BLaER1 treated with 17β-estradiol and CSF1 and Interleukin-3, amounts not matched to agents 10 nM and 100 nM (cell line): Measurements from ENCODE around the gene MRPL21.

ENCODE experiments used
- H3K27ac ChIP-seq, 11 experiments: shearing (Covaris generic); formaldehyde crosslinking; 2 replicates each; pipeline ENCODE4 v1.8.1; 2022
- H3K27me3 ChIP-seq, 11 experiments: shearing (Covaris generic); formaldehyde crosslinking; 2 replicates each; pipeline ENCODE4 v1.8.1; 2022
- H3K36me3 ChIP-seq, 11 experiments: shearing (Covaris generic); formaldehyde crosslinking; 2 replicates each; pipeline ENCODE4 v1.8.1; 2022
- H3K4me1 ChIP-seq, 10 experiments: shearing (Covaris generic); formaldehyde crosslinking; 2 replicates each; pipeline ENCODE4 v1.8.1; 2022
- H3K4me2 ChIP-seq, 11 experiments: shearing (Covaris generic); formaldehyde crosslinking; 2 replicates each; pipeline ENCODE4 v1.8.1; 2022
- H3K4me3 ChIP-seq, 10 experiments: shearing (Covaris generic); formaldehyde crosslinking; 2 replicates each; pipeline ENCODE4 v1.8.1; 2022
- H3K9ac ChIP-seq, 11 experiments: shearing (Covaris generic); formaldehyde crosslinking; 2 replicates each; pipeline ENCODE4 v1.8.1; 2022
- H3K9me3 ChIP-seq, 11 experiments: shearing (Covaris generic); formaldehyde crosslinking; replicated peaks in 1 of 11; 2 replicates each; pipeline ENCODE4 v1.8.1; 2022
- H4K20me1 ChIP-seq, 11 experiments: shearing (Covaris generic); formaldehyde crosslinking; 2 replicates each; pipeline ENCODE4 v1.8.1; 2022
- Cebpa-rat ChIP-seq, 11 experiments: shearing (Covaris generic); IDR thresholded peaks; 2 replicates each; pipeline ENCODE4 v1.8.1; 2022

Gene MRPL21

GRCh38 chr11:68936358-68936636, 32.7 kb upstream of the MRPL21 start:
- Histone ChIP-seq H3K4me2 (no peak overlapping the region), H4K20me1 (peaks cover 0 to 97% (median 26%) of the 10 kb centered on the region in 11 experiments; a peak in 15 of 22 replicates), H3K4me1 (peaks cover 20 to 32% (median 30%) of the 10 kb centered on the region in 10 experiments), H3K27ac (no peak overlapping the region), H3K4me3 (no peak overlapping the region), H3K27me3 (no peaks in the 10 kb centered on the region), H3K36me3 (peaks cover 41 to 93% (median 75%) of the 10 kb centered on the region in 11 experiments), H3K9me3 (no peaks in the 10 kb centered on the region), H3K9ac (no peak overlapping the region)
- TF ChIP-seq Cebpa-rat (IDR thresholded peaks at IDR 0.05), result no peak

- no peak overlapping the region for H3K4me3 ChIP-seq
- 0 out of 22 replicates have a peak, but pooled peaks cover 0 to 3% (median 0%) of the 10 kb centered on the region in 11 experiments for H3K9me3 ChIP-seq
- peaks cover 0 to 97% (median 29%) of the 10 kb centered on the region in 11 experiments; a peak in 15 of 22 replicates for H4K20me1 ChIP-seq
- H3K36me3 ChIP-seq, result peaks cover 47 to 93% (median 81%) of the 10 kb centered on the region in 11 experiments
- H3K27ac ChIP-seq, result no peak overlapping the region
- no peak for TF ChIP-seq Cebpa-rat (IDR thresholded peaks at IDR 0.05)
- no peaks in the 10 kb centered on the region for H3K27me3 ChIP-seq
- H3K4me1 ChIP-seq, result peaks cover 20 to 38% (median 36%) of the 10 kb centered on the region in 10 experiments
- H3K9ac ChIP-seq, result no peak overlapping the region
- H3K4me2 ChIP-seq, result no peak overlapping the region
Measured at GRCh38 chr11:68935516-68936357, 32.1 kb upstream of the MRPL21 start.

- no peak for TF ChIP-seq Cebpa-rat (IDR thresholded peaks at IDR 0.05)
- Histone ChIP-seq H3K4me1 (peaks cover 16 to 36% (median 33%) of the 10 kb centered on the region in 10 experiments), H3K4me2 (no peak overlapping the region), H4K20me1 (peaks cover 0 to 98% (median 27%) of the 10 kb centered on the region in 11 experiments; a peak in 15 of 22 replicates), H3K9me3 (peaks cover 0 to 9% (median 0%) of the 10 kb centered on the region in 11 experiments; a peak in 2 of 22 replicates), H3K4me3 (no peak overlapping the region), H3K27ac (no peak overlapping the region), H3K36me3 (peaks cover 54 to 95% (median 87%) of the 10 kb centered on the region in 11 experiments), H3K9ac (no peak overlapping the region), H3K27me3 (no peaks in the 10 kb centered on the region)
Measured at GRCh38 chr11:68935066-68935465, 31.4 kb upstream of the MRPL21 start.

GRCh38 chr11:68934666-68935065, 31.0 kb upstream of the MRPL21 start:
- Histone ChIP-seq H4K20me1 (peaks cover 0 to 94% (median 24%) of the 10 kb centered on the region in 11 experiments; a peak in 15 of 22 replicates), H3K4me1 (peaks cover 12 to 32% (median 29%) of the 10 kb centered on the region in 10 experiments), H3K4me3 (no peak overlapping the region), H3K9me3 (peaks cover 0 to 10% (median 0%) of the 10 kb centered on the region in 11 experiments; a peak in 2 of 22 replicates), H3K27ac (no peak overlapping the region), H3K4me2 (no peak overlapping the region), H3K9ac (no peak overlapping the region), H3K27me3 (no peaks in the 10 kb centered on the region), H3K36me3 (peaks cover 56 to 98% (median 87%) of the 10 kb centered on the region in 11 experiments)
- TF ChIP-seq Cebpa-rat (IDR thresholded peaks at IDR 0.05), result no peak

GRCh38 chr11:68934321-68934645, 30.7 kb upstream of the MRPL21 start:
- H3K27ac ChIP-seq, result no peak overlapping the region
- peaks cover 0 to 90% (median 22%) of the 10 kb centered on the region in 11 experiments; a peak in 15 of 22 replicates for H4K20me1 ChIP-seq
- peaks cover 9 to 28% (median 25%) of the 10 kb centered on the region in 10 experiments for H3K4me1 ChIP-seq
- H3K4me2 ChIP-seq, result no peak overlapping the region
- no peak overlapping the region for H3K4me3 ChIP-seq
- peaks cover 60 to 98% (median 90%) of the 10 kb centered on the region in 11 experiments for H3K36me3 ChIP-seq
- H3K27me3 ChIP-seq, result no peaks in the 10 kb centered on the region
- H3K9me3 ChIP-seq, result peaks cover 0 to 10% (median 0%) of the 10 kb centered on the region in 11 experiments; a peak in 2 of 22 replicates
- no peak overlapping the region for H3K9ac ChIP-seq
- TF ChIP-seq Cebpa-rat (IDR thresholded peaks at IDR 0.05), result no peak

- Histone ChIP-seq H3K9me3 (peaks cover 0 to 10% (median 0%) of the 10 kb centered on the region in 11 experiments; a peak in 2 of 22 replicates), H3K27ac (no peak overlapping the region), H3K4me2 (no peak overlapping the region), H3K36me3 (peaks cover 65 to 98% (median 90%) of the 10 kb centered on the region in 11 experiments), H4K20me1 (peaks cover 0 to 85% (median 21%) of the 10 kb centered on the region in 11 experiments; a peak in 14 of 22 replicates), H3K4me3 (no peak overlapping the region), H3K4me1 (peaks cover 7 to 26% (median 21%) of the 10 kb centered on the region in 10 experiments), H3K9ac (no peak overlapping the region), H3K27me3 (no peaks in the 10 kb centered on the region)
- no peak for TF ChIP-seq Cebpa-rat (IDR thresholded peaks at IDR 0.05)
Measured at GRCh38 chr11:68933605-68934320, 30.1 kb upstream of the MRPL21 start.

- no peak overlapping the region for H3K27ac ChIP-seq
- no peak for TF ChIP-seq Cebpa-rat (IDR thresholded peaks at IDR 0.05)
- H3K4me2 ChIP-seq, result no peak overlapping the region
- H3K27me3 ChIP-seq, result no peaks in the 10 kb centered on the region
- peaks cover 11 to 29% (median 23%) of the 10 kb centered on the region in 10 experiments for H3K4me1 ChIP-seq
- H3K9me3 ChIP-seq, result peaks cover 0 to 10% (median 0%) of the 10 kb centered on the region in 11 experiments; a peak in 2 of 22 replicates
- H3K4me3 ChIP-seq, result no peak overlapping the region
- H4K20me1 ChIP-seq, result peaks cover 0 to 83% (median 19%) of the 10 kb centered on the region in 11 experiments; a peak in 15 of 22 replicates
- H3K36me3 ChIP-seq, result peaks cover 67 to 98% (median 90%) of the 10 kb centered on the region in 11 experiments
- no peak overlapping the region for H3K9ac ChIP-seq
Measured at GRCh38 chr11:68932933-68933577, 29.4 kb upstream of the MRPL21 start.

GRCh38 chr11:68932358-68932757, 28.7 kb upstream of the MRPL21 start:
- Histone ChIP-seq H4K20me1 (peaks cover 0 to 82% (median 23%) of the 10 kb centered on the region in 11 experiments; a peak in 16 of 22 replicates), H3K4me3 (no peak overlapping the region), H3K4me2 (peak overlapping the region in 6 of 11 experiments; percentile 60 to 73 (median 67); a peak in 11 of 22 replicates), H3K4me1 (peaks cover 18 to 36% (median 30%) of the 10 kb centered on the region in 10 experiments), H3K27ac (no peak overlapping the region), H3K27me3 (no peaks in the 10 kb centered on the region), H3K36me3 (peaks cover 67 to 98% (median 87%) of the 10 kb centered on the region in 11 experiments), H3K9me3 (peaks cover 0 to 10% (median 0%) of the 10 kb centered on the region in 11 experiments; a peak in 3 of 22 replicates), H3K9ac (no peak overlapping the region)
- TF ChIP-seq Cebpa-rat (IDR thresholded peaks at IDR 0.05), result no peak
